Measurements from ENCODE around the gene CUX1.

DNA sequence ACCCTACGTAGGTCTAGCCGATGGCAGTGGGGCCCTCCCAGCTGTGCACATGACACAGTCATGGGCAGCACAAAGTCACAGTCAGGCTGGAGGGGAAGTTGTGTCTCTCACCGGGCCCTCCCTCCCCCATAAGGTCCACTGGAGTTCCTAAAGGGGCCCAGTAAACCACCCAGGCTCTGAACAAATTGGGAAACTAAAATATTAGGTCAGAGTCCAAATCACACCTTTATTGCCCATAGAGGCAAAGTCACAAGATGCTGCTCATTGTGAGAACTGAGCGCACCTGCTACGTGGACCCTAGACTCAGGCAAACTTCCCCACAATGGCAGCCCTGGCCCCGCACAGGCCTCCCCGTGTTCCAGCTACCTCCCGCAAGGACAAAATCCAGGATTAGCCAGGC, 424.0 kb downstream of the CUX1 start:
- TF ChIP-seq, protein P1, sequence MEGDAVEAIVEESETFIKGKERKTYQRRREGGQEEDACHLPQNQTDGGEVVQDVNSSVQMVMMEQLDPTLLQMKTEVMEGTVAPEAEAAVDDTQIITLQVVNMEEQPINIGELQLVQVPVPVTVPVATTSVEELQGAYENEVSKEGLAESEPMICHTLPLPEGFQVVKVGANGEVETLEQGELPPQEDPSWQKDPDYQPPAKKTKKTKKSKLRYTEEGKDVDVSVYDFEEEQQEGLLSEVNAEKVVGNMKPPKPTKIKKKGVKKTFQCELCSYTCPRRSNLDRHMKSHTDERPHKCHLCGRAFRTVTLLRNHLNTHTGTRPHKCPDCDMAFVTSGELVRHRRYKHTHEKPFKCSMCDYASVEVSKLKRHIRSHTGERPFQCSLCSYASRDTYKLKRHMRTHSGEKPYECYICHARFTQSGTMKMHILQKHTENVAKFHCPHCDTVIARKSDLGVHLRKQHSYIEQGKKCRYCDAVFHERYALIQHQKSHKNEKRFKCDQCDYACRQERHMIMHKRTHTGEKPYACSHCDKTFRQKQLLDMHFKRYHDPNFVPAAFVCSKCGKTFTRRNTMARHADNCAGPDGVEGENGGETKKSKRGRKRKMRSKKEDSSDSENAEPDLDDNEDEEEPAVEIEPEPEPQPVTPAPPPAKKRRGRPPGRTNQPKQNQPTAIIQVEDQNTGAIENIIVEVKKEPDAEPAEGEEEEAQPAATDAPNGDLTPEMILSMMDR (IDR thresholded peaks at IDR 0.05): no peak
- TF ChIP-seq POLR2A (IDR thresholded peaks at IDR 0.05) (no peak), EP300 (IDR thresholded peaks at IDR 0.05) (no peak)

Data from ovary (tissue), 3 donors.